DND-41 (cell line): ENCODE results near the gene IAH1.

Experiments
- ATAC-seq: fragments of 200-7000 bp; cut with Tn5 transposase; 3 replicates; pipeline ENCODE4 v1.9.1; 2021; ENCODE audit warnings: low read depth; ENCODE audit not compliant: insufficient read depth
- DNase-seq: peaks from one replicate; pipeline ENCODE4 v3.0.0-alpha.2; 2020
- H2AFZ ChIP-seq: 2 replicates; pipeline ENCODE4 v1.6.0; 2012; ENCODE audit warnings: low read depth, low read length
- H3K27ac ChIP-seq: 2 replicates; pipeline ENCODE4 v1.5.1; 2012; ENCODE audit warnings: low read length, inconsistent platforms
- H3K27me3 ChIP-seq: fragments of 200-600 bp; sonication (generic); 2 replicates; pipeline ENCODE4 v1.6.0; 2012; ENCODE audit warnings: low read length, mild to moderate bottlenecking, inconsistent platforms; ENCODE audit not compliant: insufficient read depth, poor library complexity
- H3K36me3 ChIP-seq: 2 replicates; pipeline ENCODE4 v1.5.1; 2012; ENCODE audit warnings: low read length, inconsistent platforms; ENCODE audit not compliant: insufficient read depth
- H3K4me1 ChIP-seq: 2 replicates; pipeline ENCODE4 v1.5.1; 2012; ENCODE audit warnings: mild to moderate bottlenecking, low read length; ENCODE audit not compliant: insufficient read depth
- H3K4me2 ChIP-seq: 2 replicates; pipeline ENCODE4 v1.6.0; 2012; ENCODE audit warnings: mild to moderate bottlenecking, moderate library complexity, low read length, inconsistent platforms; ENCODE audit not compliant: insufficient read depth
- H3K4me3 ChIP-seq, 2 experiments: fragments of 200-600 bp in 1 of 2; shearing (Covaris generic) in 1 of 2; 2 replicates each; pipeline ENCODE4 v1.5.1; 2012 to 2016; ENCODE audit warnings: inconsistent platforms in 2 of 2, low read length in 2 of 2, mild to moderate bottlenecking in 2 of 2, low read depth in 1 of 2, moderate library complexity in 1 of 2
- H3K79me2 ChIP-seq: 2 replicates; pipeline ENCODE4 v1.6.0; 2012; ENCODE audit warnings: low read length, inconsistent platforms; ENCODE audit not compliant: insufficient read depth
- H3K9ac ChIP-seq: 2 replicates; pipeline ENCODE4 v1.6.0; 2012; ENCODE audit warnings: low read depth, mild to moderate bottlenecking, inconsistent platforms, low read length, moderate library complexity
- H3K9me3 ChIP-seq: 2 replicates; pipeline ENCODE4 v1.5.1; 2012; ENCODE audit warnings: low read length, moderate library complexity, mild to moderate bottlenecking, inconsistent platforms; ENCODE audit not compliant: insufficient read depth, severe bottlenecking
- H4K20me1 ChIP-seq: 2 replicates; pipeline ENCODE4 v1.6.0; 2012; ENCODE audit warnings: low read length; ENCODE audit not compliant: insufficient read depth
- CTCF ChIP-seq: IDR thresholded peaks from 2 replicates; pipeline ENCODE4 v1.5.1; 2012; ENCODE audit warnings: borderline replicate concordance, low read length, moderate library complexity, mild to moderate bottlenecking; ENCODE audit not compliant: poor library complexity, severe bottlenecking; ENCODE audit errors: extremely low read depth
- EZH2 ChIP-seq: IDR thresholded peaks from 3 replicates; pipeline ENCODE4 v1.6.1; 2012; ENCODE audit warnings: borderline replicate concordance, low read depth, mild to moderate bottlenecking, moderate library complexity, low read length, inconsistent platforms; ENCODE audit not compliant: severe bottlenecking

The IAH1 gene

DNA sequence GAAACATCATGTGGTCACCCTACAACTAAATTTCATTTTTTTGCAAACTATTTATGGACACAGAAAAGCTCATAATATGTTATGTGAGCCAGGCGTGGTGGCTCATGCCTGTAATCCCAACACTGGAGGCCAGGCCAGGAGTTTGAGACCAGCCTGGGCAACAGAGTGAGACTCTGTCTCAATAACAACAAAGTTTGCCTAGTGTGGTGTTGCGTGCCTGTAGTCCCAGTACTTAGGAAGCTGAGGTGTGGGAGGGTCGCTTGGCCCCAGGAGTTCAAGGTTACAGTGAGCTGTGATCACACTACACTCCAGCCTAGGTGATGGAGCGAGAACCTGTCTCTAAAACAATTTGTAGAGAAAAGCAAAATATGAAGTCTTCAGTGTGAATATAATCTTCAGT, 5.8 kb downstream of the IAH1 start:
- no peak overlapping the region for H3K4me2 ChIP-seq
- H3K4me3 ChIP-seq: no peak overlapping the region
- H3K79me2 ChIP-seq: peaks cover 19% of the 10 kb centered on the region
- TF ChIP-seq EZH2 (no peak), CTCF (no peak)
- peaks cover 22% of the 10 kb centered on the region for H3K4me1 ChIP-seq
- no peaks in the 10 kb centered on the region for H3K9me3 ChIP-seq
- no peak overlapping the region for H3K9ac ChIP-seq
- H3K27me3 ChIP-seq: no peaks in the 10 kb centered on the region
- no peak for ATAC-seq
- DNase-seq: no peak
- H2AFZ ChIP-seq: no peak overlapping the region
- peaks cover 73% of the 10 kb centered on the region for H3K36me3 ChIP-seq
- peaks cover 7% of the 10 kb centered on the region; the same call in 1 of the 2 replicates for H4K20me1 ChIP-seq
- H3K27ac ChIP-seq: no peak overlapping the region

- no peak for TF ChIP-seq CTCF
- TF ChIP-seq EZH2: no peak
- no peak overlapping the region for H3K9ac ChIP-seq
- no peak overlapping the region for H3K27ac ChIP-seq
- peaks cover 89% of the 10 kb centered on the region for H3K36me3 ChIP-seq
- H4K20me1 ChIP-seq: peaks cover 7% of the 10 kb centered on the region; the same call in 1 of the 2 replicates
- peaks cover 3% of the 10 kb centered on the region; the same call in 1 of the 2 replicates for H3K79me2 ChIP-seq
- H3K4me3 ChIP-seq: no peak overlapping the region
- no peak overlapping the region for H2AFZ ChIP-seq
- H3K4me2 ChIP-seq: no peak overlapping the region
- H3K4me1 ChIP-seq: no peaks in the 10 kb centered on the region
- no peak for ATAC-seq
- H3K27me3 ChIP-seq: no peaks in the 10 kb centered on the region
- no peaks in the 10 kb centered on the region for H3K9me3 ChIP-seq
- DNase-seq: no peak
Measured at GRCh38 chr2:9483107-9483506, 8.8 kb downstream of the IAH1 start.

- no peak for ATAC-seq
- Histone ChIP-seq H3K4me3 (no peak overlapping the region), H3K9me3 (no peaks in the 10 kb centered on the region), H2AFZ (no peak overlapping the region), H4K20me1 (peaks cover 7% of the 10 kb centered on the region; the same call in 1 of the 2 replicates), H3K9ac (no peak overlapping the region), H3K27me3 (no peaks in the 10 kb centered on the region), H3K36me3 (peaks cover 95% of the 10 kb centered on the region), H3K27ac (no peak overlapping the region), H3K79me2 (0 out of 2 replicates have a peak, but pooled peaks cover 2% of the 10 kb centered on the region), H3K4me2 (no peak overlapping the region), H3K4me1 (no peaks in the 10 kb centered on the region)
- TF ChIP-seq EZH2: no peak
- TF ChIP-seq CTCF: no peak
- DNase-seq: no peak
Measured at GRCh38 chr2:9484533-9484932, 10.2 kb downstream of the IAH1 start.
